Measurements from ENCODE around the gene SHROOM3. TPM values are rescaled to one million over a fixed set of nuclear protein-coding genes. Genes with fewer than 3 reads are reported as not detected.
"Not testable (repeated sequence)": the region's sequence is repeated elsewhere in the genome, so short reads cannot be mapped to it uniquely, and the experiment has no call there.

SHROOM3 gene
- total RNA-seq, 1 experiment from 2014 or later: 8.2 TPM

DNA sequence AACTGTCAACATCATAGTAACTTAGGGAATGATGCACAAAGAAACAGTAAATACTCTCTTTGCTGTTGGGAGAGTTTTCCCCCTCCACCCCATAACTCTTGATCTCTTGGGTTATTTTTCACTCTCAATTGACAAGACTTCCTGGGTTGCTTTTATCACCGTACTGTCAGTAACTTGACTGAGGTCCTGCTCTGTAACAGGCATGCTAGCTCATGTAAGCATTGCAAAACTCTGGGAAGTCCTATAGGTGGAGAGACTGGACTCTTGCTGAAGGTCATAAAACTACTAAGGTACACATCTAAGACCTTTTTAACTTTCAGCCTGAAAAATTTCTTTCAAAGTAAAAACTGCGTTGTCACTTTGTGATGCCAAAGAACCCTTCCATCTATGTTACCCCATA is 10.9 kb downstream of the SHROOM3 start:
- no peak for DNase-seq (ENCODE audit: low read depth)

DNA sequence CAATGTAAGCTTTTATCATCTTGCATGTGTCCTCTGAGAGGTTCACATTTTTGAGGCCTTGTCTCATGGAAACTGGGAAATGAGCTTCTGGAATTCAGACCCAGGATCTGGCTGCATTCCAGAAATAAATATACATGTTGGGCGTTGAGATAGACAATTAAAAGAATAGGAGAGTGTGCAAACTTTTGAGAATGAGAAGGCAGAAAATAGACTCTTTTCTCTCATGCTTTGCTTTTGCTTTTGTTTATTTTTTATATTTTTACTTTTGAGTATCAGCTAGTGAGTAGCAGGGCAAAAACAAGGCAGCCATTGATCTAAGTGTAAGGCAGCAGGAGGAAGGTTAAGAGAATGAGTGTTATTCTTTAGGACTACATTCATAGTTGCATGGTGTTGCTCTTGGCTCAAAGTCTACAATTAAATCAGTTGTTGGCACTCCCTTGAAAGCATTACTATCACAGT is 12.4 kb downstream of the SHROOM3 start:
- DNase-seq (ENCODE audit: low read depth): no peak

DNA sequence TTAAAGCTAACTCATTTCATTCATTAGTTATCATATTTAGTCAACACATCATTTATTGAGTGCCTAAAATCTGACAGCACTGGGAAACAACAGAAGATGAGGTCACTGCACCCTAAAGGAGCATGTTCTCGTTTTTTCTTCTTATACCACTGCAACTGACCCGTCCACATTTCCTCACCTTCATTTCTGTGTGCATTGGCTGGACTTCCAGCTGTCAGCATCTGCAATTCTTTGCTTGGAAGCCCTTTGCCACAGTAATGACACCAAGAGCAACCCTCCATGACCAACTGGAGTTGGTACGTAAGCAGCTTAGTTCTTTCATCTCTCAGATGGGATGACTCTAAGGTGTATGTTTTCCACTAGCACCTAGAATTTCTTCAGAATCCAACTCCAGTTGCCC is 13.2 kb downstream of the SHROOM3 start:
- DNase-seq (ENCODE audit: low read depth): no peak

- DNase-seq (ENCODE audit: low read depth): no peak
Measured at GRCh38 chr4:76449362-76449767, 14.3 kb downstream of the SHROOM3 start.

DNA sequence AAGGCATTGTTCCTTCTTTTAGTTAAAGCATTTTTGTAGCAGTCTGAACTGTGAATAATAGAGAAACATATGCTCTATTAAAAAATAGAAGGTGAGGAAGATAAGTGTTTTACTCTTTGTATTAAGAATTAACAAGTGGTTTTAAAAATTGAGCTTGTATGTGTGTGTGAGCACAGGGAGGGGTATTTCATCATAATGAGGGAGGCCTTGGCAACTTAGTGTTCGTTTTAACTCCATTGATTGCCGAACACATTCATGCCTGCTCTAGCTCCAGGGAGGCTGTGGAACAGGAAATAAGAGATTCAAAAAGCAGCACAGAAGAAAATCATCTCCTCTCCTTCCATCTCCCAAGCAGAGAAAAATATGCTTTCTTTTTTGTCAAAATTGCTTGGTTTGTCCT is 14.8 kb downstream of the SHROOM3 start:
- DNase-seq (ENCODE audit: low read depth): no peak

GRCh38 chr4:76453232-76453631 is 18.2 kb downstream of the SHROOM3 start:
- DNase-seq (ENCODE audit: low read depth): no peak

DNA sequence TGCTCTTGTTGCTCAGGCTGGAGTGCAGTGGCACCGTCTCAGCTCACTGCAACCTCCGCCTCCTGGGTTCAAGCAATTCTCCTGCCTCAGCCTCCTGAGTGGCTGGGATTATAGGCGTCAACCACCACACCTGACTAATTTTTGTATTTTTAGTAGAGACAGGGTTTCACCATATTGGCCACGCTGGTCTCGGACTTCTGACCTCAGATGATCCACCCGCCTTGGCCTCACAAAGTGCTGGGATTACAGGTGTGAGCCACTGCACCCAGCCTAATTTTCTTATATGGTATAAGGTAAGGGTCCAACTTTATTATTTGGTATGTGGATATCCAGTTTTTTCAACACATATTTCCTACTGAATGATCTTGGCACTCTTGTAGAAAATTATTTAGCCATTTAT is 19.0 kb downstream of the SHROOM3 start:
- DNase-seq (ENCODE audit: low read depth): not testable (repeated sequence)

DNA sequence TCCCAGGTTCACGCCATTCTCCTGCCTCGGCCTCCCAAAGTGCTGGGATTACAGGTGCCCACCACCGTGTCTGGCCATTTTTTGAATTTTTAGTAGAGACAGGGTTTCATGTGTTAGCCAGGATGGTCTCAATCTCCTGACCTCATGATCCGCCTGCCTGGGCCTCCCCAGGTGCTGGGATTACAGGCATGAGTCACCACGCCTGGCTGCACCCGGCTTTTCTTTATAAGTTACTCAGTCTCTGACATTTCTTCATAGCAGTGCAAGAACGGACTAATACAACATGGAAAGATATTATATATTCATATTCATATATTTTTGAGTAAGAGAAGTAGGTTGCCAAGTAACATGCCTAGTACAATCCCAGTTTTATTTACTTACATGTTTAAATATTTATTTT is 22.9 kb downstream of the SHROOM3 start:
- peak; percentile 27 for DNase-seq (ENCODE audit: low read depth)

DNA sequence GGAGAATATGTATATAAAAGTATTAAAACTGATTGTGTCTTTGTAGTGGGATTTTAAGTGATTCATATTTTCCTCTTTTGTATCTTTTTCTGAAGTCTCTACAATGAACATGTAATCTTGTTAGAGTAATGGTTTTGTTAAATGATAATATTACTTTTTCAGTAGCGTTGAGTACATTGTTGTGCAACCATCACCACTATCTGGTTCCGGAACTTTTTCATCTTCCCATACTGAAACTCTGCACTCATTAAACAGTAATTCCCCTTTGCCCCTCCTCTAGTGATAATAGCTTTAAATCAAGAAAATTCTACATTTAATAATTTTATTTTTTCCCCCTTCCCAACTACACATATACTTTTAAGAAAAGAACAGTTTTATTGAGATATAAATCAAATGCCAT is 23.3 kb downstream of the SHROOM3 start:
- no peak for DNase-seq (ENCODE audit: low read depth)

GRCh38 chr4:76458825-76459224 is 23.8 kb downstream of the SHROOM3 start:
- DNase-seq (ENCODE audit: low read depth): no peak

DNA sequence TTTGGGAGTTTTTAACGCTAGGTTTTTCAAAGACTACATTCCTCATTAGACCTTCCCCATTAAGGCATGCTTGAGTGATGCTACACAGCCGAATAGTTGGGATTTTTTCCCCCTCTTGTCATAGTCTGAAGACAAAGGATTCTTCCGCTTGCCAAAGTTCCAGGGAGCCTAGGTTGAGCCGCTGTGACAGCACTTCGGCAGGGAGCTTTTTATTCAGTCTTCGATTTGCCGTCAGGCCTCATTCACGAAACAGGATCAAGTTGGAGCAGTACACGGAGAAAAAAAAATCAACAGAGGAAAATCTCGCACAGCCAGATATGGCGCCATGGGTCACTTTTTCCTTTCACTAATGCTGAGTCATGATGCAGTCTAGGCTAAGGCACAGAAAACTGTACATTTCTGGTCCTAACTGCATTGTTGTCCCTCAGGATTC is 24.3 kb downstream of the SHROOM3 start:
- DNase-seq (ENCODE audit: low read depth): peak; percentile 61

DNA sequence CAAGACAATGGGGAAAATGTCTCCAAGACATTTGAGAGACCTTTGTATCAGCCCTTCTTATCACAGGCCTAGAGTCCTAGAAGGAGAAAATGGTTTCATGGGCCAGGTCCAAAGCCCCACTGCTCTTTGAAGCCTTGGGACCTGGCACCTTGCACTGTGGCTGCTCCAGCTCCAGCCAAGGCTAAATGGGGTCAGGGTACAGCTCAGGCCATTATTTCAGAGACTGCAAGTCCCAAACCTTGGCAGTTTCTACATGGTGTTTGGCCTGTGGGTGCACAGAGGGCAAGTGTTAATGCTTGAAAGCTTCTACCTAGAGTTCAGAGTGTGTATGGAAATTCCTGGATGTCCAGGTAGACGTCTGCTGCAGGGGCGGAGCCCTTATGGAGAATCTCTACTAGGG is 28.5 kb downstream of the SHROOM3 start:
- no peak for DNase-seq (ENCODE audit: low read depth)

DNA sequence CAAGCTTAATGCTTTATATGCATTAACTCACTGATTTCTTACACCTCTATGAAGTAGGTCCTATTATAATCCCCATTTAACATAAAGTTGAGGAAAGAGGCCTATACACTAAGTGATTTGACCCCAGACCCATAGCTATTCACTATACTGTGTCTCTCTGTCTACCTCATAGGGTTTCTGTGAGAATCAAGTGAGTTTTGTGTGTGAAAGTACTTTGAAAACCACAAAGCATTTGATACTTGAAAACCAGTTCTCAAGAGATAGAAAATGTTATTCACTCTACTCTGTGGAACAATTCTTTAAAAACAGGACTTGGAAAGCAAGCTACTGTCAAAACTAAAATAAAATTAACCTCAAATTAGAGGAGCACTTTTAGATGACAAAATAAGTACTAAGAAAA is 35.0 kb downstream of the SHROOM3 start:
- DNase-seq (ENCODE audit: low read depth): no peak

DNA sequence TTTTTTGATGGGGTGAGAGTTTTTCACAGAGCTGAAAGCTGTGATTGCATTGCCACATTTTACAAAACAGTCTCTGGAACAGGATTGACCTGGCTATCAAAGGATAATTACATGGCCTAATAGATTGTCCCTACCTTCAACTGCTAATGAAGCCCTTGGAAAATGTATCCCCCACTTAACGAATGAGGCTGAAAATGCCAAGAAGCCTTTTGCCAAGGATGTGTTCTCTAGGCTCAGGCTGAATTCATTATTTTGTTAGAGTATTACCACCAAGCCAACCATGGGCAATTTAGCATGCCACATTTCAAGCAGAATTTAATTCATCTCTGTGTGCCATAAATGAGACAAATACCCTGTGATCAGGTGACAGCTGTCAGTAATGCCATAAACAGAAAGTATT is 35.5 kb downstream of the SHROOM3 start:
- no peak for DNase-seq (ENCODE audit: low read depth)

- DNase-seq (ENCODE audit: low read depth): no peak
Measured at GRCh38 chr4:76476571-76476970, 41.5 kb downstream of the SHROOM3 start.

GRCh38 chr4:76484654-76485053 is 49.6 kb downstream of the SHROOM3 start:
- no peak for DNase-seq (ENCODE audit: low read depth)

GRCh38 chr4:76485450-76485849 is 50.4 kb downstream of the SHROOM3 start:
- DNase-seq (ENCODE audit: low read depth): no peak

- DNase-seq (ENCODE audit: low read depth): no peak
Measured at GRCh38 chr4:76486588-76487276, 51.7 kb downstream of the SHROOM3 start.

- DNase-seq (ENCODE audit: low read depth): no peak
Measured at GRCh38 chr4:76487621-76488020, 52.6 kb downstream of the SHROOM3 start.

DNA sequence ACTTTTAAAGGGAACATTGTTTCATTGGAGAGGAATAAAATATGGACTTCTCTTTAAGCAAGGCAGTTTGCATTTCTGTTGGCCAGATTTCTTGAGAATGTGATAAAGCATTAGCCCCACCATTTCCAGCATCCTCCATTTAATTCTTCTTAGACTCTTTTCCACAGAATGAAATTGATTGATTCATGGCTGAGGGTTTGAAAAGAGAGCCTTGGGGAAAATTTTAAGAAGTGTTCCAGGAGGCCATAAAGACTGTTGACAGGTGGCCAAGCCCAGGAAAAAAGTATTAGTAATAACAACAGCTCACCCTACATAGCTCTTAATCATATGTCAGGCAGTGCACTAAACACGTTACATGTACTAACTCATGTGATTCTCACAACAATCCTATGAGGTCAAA is 53.4 kb downstream of the SHROOM3 start:
- no peak for DNase-seq (ENCODE audit: low read depth)

GRCh38 chr4:76488888-76489685 is 54.1 kb downstream of the SHROOM3 start:
- DNase-seq (ENCODE audit: low read depth): no peak

- no peak for DNase-seq (ENCODE audit: low read depth)
Measured at GRCh38 chr4:76489686-76490161, 54.7 kb downstream of the SHROOM3 start.

- no peak for DNase-seq (ENCODE audit: low read depth)
Measured at GRCh38 chr4:76492055-76492454, 57.0 kb downstream of the SHROOM3 start.
